Measurements from ENCODE around the gene THADA.
"Not testable (repeated sequence)": the region's sequence is repeated elsewhere in the genome, so short reads cannot be mapped to it uniquely, and the experiment has no call there.

The THADA gene

GRCh38 chr2:43448011-43448821 lies 147.6 kb downstream of the THADA start:
- no peak overlapping the region for H3K4me3 ChIP-seq (ENCODE audit: low read depth, low read length)
- TF ChIP-seq, protein P1, sequence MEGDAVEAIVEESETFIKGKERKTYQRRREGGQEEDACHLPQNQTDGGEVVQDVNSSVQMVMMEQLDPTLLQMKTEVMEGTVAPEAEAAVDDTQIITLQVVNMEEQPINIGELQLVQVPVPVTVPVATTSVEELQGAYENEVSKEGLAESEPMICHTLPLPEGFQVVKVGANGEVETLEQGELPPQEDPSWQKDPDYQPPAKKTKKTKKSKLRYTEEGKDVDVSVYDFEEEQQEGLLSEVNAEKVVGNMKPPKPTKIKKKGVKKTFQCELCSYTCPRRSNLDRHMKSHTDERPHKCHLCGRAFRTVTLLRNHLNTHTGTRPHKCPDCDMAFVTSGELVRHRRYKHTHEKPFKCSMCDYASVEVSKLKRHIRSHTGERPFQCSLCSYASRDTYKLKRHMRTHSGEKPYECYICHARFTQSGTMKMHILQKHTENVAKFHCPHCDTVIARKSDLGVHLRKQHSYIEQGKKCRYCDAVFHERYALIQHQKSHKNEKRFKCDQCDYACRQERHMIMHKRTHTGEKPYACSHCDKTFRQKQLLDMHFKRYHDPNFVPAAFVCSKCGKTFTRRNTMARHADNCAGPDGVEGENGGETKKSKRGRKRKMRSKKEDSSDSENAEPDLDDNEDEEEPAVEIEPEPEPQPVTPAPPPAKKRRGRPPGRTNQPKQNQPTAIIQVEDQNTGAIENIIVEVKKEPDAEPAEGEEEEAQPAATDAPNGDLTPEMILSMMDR (IDR thresholded peaks at IDR 0.05; ENCODE audit: low read depth, low read length), result no peak

- H3K4me3 ChIP-seq (ENCODE audit: low read depth, low read length), result not testable (repeated sequence)
These were observed 149.1 kb downstream of the THADA start for GRCh38 chr2:43446755-43447154.

DNA sequence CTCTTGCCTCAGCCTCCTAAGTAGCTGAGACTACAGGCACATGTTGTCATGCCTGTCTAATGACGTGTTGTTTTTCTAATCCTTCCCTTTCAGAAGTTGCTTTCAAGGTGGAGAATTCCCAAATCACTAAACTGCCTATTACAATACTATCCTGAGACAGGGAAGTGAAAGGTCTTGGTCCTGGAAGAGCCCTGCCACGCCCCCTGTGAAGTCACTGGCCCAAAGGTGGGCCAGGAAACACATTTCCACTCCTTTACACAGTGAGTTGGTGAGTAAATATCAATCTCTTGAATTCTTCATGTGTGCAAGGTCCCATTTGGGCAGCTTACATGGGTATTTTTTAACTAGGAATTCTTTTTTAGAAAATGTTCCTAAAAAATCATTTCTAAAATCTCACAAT lies 150.1 kb downstream of the THADA start:
- no peak overlapping the region for H3K4me3 ChIP-seq (ENCODE audit: low read depth, low read length)
- TF ChIP-seq, protein P1 (IDR thresholded peaks at IDR 0.05; ENCODE audit: low read depth, low read length), result no peak

DNA sequence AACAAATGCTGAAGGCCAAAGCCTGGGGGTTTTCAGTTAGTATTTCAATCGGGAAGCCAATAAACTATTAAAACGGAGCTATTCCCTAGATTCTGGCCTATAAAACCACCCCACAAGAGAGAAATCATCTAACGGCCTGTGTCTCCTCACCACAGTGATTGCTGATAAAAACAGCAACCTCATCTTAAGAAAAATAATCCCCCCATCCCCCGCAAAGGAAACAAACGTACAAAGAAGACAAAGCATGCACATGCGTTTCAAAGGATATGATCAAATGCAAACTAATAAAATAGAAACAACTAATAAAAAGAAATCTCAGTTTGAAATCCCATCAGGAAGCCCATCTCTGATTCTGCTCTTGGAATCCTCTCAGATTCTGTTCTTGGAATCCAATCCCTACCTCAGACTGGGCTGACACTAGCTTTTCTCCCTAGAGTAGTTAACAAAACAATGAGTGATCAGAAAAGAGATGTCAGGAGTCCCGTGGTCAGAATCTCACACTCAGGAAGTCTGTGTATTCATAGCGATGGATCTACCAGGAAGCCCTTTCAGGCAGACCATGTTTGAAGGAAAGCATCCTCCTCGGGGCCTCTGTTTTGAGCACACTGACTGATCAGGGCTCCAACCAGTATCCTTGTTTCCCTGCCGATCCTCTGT lies 150.7 kb downstream of the THADA start:
- TF ChIP-seq, protein P1 (IDR thresholded peaks at IDR 0.05; ENCODE audit: low read depth, low read length), result no peak

GRCh38 chr2:43443282-43443681 lies 152.6 kb downstream of the THADA start:
- TF ChIP-seq, protein P1 (IDR thresholded peaks at IDR 0.05; ENCODE audit: low read depth, low read length), result no peak
- no peak overlapping the region for H3K4me3 ChIP-seq (ENCODE audit: low read depth, low read length)

More for the DNA sequence above, 150.7 kb downstream of the THADA start:
- no peak overlapping the region for H3K4me3 ChIP-seq (ENCODE audit: low read depth, low read length)

- TF ChIP-seq, protein P1 (IDR thresholded peaks at IDR 0.05; ENCODE audit: low read depth, low read length), result no peak
- no peak overlapping the region for H3K4me3 ChIP-seq (ENCODE audit: low read depth, low read length)
These were observed 154.6 kb downstream of the THADA start for GRCh38 chr2:43441195-43441594.

DNA sequence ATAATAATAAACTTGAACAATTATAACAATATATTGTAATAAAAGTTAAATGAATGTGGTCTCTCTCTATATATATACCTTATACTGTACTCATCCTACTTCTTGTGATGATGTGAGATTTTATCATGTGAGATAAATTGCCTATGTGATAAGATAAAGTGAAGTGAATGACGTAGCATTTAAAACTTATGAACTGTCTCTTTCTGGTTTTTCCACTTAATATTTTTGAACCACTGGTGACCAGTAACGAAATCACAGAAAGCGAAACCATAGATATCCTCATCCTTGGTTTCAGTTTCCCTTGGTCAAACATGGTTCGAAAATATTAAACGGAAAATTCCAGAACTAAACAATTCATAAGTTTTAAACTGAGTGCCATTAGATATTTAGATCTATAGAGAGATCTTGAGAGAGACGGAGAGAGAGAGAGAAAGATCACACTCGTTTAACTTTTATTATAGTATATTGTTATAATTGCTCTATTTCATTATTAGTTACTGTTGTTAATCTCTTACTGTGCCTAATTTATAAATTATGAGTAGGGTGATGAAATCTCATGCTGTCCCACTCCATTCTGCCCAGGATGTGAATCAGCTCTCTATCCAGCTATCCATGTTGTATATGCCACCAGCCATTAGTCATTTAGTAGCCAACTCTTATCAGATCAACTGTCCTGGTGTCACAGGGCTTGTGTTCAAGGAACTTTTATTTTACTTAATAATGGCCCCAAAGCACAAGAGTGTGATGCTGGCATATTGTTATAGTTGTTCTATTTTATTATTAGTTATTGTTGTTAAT lies 156.8 kb downstream of the THADA start:
- TF ChIP-seq, protein P1 (IDR thresholded peaks at IDR 0.05; ENCODE audit: low read depth, low read length), result no peak
- H3K4me3 ChIP-seq (ENCODE audit: low read depth, low read length), result no peak overlapping the region
